ENCODE data around the gene RAB11FIP4. TPM values are rescaled to one million over a fixed set of nuclear protein-coding genes. Genes with fewer than 3 reads are reported as not detected.

Gene RAB11FIP4
- total and polyA plus RNA-seq, 4 donors: 1.5 to 16.0 (median 3.3) TPM

DNA sequence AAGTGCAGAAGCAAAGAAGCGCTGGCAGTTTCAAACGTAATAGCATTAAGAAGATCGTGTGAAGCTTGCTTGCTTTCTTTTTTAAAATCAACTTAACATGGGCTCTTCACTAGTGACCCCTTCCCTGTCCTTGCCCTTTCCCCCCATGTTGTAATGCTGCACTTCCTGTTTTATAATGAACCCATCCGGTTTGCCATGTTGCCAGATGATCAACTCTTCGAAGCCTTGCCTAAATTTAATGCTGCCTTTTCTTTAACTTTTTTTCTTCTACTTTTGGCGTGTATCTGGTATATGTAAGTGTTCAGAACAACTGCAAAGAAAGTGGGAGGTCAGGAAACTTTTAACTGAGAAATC, 17.4 kb upstream of the RAB11FIP4 start:
- no peak for DNase-seq (ENCODE audit: low spot score)
- TF ChIP-seq HNF4G (IDR thresholded peaks at IDR 0.05) (no peak), EGR1 (IDR thresholded peaks at IDR 0.05; ENCODE audit: low read depth in 2 of 2) (no peak), FOXA1 (IDR thresholded peaks at IDR 0.05) (no peak), RAD21 (IDR thresholded peaks at IDR 0.05) (no peak), TAF1 (conservative IDR thresholded peaks at IDR 0.05) (no peak), CTCF (IDR thresholded peaks at IDR 0.05; ENCODE audit: low read depth, low read length, missing input control) (no peak), NR2F2 (IDR thresholded peaks at IDR 0.05) (no peak), HNF4A (conservative IDR thresholded peaks at IDR 0.05) (no peak), GABPA (IDR thresholded peaks at IDR 0.05 in 1 of 2, conservative IDR thresholded peaks at IDR 0.05 in 1 of 2) (no peak), YY1 (IDR thresholded peaks at IDR 0.05) (no peak), RXRA (IDR thresholded peaks at IDR 0.05) (no peak), ATF3 (IDR thresholded peaks at IDR 0.05) (no peak), JUND (IDR thresholded peaks at IDR 0.05) (no peak), FOXA2 (IDR thresholded peaks at IDR 0.05) (no peak), SP1 (IDR thresholded peaks at IDR 0.05) (no peak), ZBTB33 (IDR thresholded peaks at IDR 0.05) (no peak)
- TF ChIP-seq, protein P1, sequence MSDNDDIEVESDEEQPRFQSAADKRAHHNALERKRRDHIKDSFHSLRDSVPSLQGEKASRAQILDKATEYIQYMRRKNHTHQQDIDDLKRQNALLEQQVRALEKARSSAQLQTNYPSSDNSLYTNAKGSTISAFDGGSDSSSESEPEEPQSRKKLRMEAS (IDR thresholded peaks at IDR 0.05): no peak
- no peak overlapping the region for H3K27ac ChIP-seq (ENCODE audit: low read depth in 1 of 2, low read length in 2 of 2)
- no peaks in the 10 kb centered on the region for H3K9me3 ChIP-seq (ENCODE audit: control insufficient read depth in 4 of 4, low read length in 3 of 4)
- peaks cover 0 to 2% (median 0%) of the 10 kb centered on the region in 4 donors for H3K4me1 ChIP-seq (ENCODE audit: control insufficient read depth in 4 of 4, insufficient read depth in 4 of 4, low read length in 3 of 4)
- WGBS: 77% methylated on average over 6 of the region's 6 CpGs
- no peak overlapping the region for H3K9ac ChIP-seq (ENCODE audit: low read depth in 1 of 2, low read length in 2 of 2)
- no peaks in the 10 kb centered on the region for H3K27me3 ChIP-seq (ENCODE audit: control insufficient read depth in 4 of 4, insufficient read depth in 4 of 4, low read length in 3 of 4)
- no peak overlapping the region for H3K4me3 ChIP-seq (ENCODE audit: low read depth in 1 of 3, low read length in 3 of 3)
- H3K36me3 ChIP-seq (ENCODE audit: control insufficient read depth in 4 of 4, insufficient read depth in 3 of 4, low read depth in 1 of 4, low read length in 3 of 4): peaks cover 2 to 11% (median 5%) of the 10 kb centered on the region in 4 donors

DNA sequence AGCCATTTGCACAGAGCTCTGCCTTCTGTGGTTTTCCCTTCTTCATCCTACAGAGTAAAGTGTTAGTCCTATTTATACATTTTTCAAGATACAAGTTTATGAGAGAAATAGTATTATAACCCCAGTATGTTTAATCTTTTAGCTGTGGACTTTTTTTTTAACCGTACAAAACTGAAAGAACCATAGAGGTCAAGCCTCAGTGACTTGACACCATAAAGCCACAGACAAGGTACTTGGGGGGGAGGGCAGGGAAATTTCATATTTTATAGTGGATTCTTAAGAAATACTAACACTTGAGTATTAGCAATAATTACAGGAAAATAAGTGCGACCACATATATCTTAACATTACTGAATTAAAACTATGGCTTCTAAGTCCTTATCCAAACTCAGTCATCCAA, 17.0 kb upstream of the RAB11FIP4 start:
- Histone ChIP-seq H3K27ac (ENCODE audit: low read depth in 1 of 2, low read length in 2 of 2) (no peak overlapping the region), H3K9ac (ENCODE audit: low read depth in 1 of 2, low read length in 2 of 2) (no peak overlapping the region), H3K4me1 (ENCODE audit: control insufficient read depth in 4 of 4, insufficient read depth in 4 of 4, low read length in 3 of 4) (peaks cover 0 to 2% (median 0%) of the 10 kb centered on the region in 4 donors), H3K4me3 (ENCODE audit: low read depth in 1 of 3, low read length in 3 of 3) (no peak overlapping the region), H3K36me3 (ENCODE audit: control insufficient read depth in 4 of 4, insufficient read depth in 3 of 4, low read depth in 1 of 4, low read length in 3 of 4) (peaks cover 2 to 11% (median 5%) of the 10 kb centered on the region in 4 donors), H3K9me3 (ENCODE audit: control insufficient read depth in 4 of 4, low read length in 3 of 4) (no peaks in the 10 kb centered on the region), H3K27me3 (ENCODE audit: control insufficient read depth in 4 of 4, insufficient read depth in 4 of 4, low read length in 3 of 4) (no peaks in the 10 kb centered on the region)
- WGBS: 97% methylated on average over 2 of the region's 2 CpGs
- no peak for DNase-seq (ENCODE audit: low spot score)
- no peak for TF ChIP-seq NR2F2 (IDR thresholded peaks at IDR 0.05)

DNA sequence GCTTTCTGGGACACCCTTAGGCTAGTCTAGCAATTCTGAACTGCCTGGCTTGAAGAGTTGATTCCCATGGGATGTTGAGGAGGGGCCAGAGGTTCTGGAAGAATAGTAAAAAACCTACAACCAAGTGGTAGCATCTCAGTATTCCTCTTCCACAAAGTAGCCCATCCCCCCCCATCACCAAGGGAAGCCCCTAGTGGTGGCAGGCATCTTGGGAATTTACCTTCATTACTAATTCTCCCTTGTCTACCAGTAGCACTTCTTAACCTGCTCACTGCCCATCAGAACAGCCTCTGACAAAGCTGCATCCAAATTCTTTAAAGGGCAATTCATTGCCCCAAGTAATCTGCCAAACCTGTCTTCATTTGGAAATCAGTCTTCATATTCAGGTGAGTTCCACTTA, 12.8 kb upstream of the RAB11FIP4 start:
- peaks cover 4 to 10% (median 7%) of the 10 kb centered on the region in 4 donors for H3K36me3 ChIP-seq (ENCODE audit: control insufficient read depth in 4 of 4, insufficient read depth in 3 of 4, low read depth in 1 of 4, low read length in 3 of 4)
- TF ChIP-seq RXRA (IDR thresholded peaks at IDR 0.05) (no peak), CTCF (IDR thresholded peaks at IDR 0.05; ENCODE audit: low read depth, low read length, missing input control) (no peak), TAF1 (conservative IDR thresholded peaks at IDR 0.05) (no peak), RAD21 (IDR thresholded peaks at IDR 0.05) (no peak)
- H3K4me3 ChIP-seq (ENCODE audit: low read depth in 1 of 3, low read length in 3 of 3): no peak overlapping the region
- H3K27me3 ChIP-seq (ENCODE audit: control insufficient read depth in 4 of 4, insufficient read depth in 4 of 4, low read length in 3 of 4): no peaks in the 10 kb centered on the region
- H3K9ac ChIP-seq (ENCODE audit: low read depth in 1 of 2, low read length in 2 of 2): no peak overlapping the region
- no peak overlapping the region for H3K27ac ChIP-seq (ENCODE audit: low read depth in 1 of 2, low read length in 2 of 2)
- no peak for DNase-seq (ENCODE audit: low spot score)
- no peaks in the 10 kb centered on the region for H3K9me3 ChIP-seq (ENCODE audit: control insufficient read depth in 4 of 4, low read length in 3 of 4)
- no peaks in the 10 kb centered on the region for H3K4me1 ChIP-seq (ENCODE audit: control insufficient read depth in 4 of 4, insufficient read depth in 4 of 4, low read length in 3 of 4)

All from liver (tissue), 9 donors.